Ecto neural progenitor cell (in vitro differentiated cells): ENCODE measurements around the gene S1PR1.
A peak's percentile ranks its signal among the peaks of the same experiment; 100 is the strongest.
"Not testable (repeated sequence)": the region's sequence is repeated elsewhere in the genome, so short reads cannot be mapped to it uniquely, and the experiment has no call there.

Experiments used
- DNase-seq: peaks from one replicate; pipeline ENCODE4 v3.0.0-alpha.2; 2018; ENCODE audit warnings: low spot score

Gene S1PR1

GRCh38 chr1:101219924-101220870 lies 16.6 kb upstream of the S1PR1 start:
- DNase-seq: no peak

- DNase-seq: no peak
These were observed 15.9 kb upstream of the S1PR1 start for GRCh38 chr1:101220906-101221305.

DNA sequence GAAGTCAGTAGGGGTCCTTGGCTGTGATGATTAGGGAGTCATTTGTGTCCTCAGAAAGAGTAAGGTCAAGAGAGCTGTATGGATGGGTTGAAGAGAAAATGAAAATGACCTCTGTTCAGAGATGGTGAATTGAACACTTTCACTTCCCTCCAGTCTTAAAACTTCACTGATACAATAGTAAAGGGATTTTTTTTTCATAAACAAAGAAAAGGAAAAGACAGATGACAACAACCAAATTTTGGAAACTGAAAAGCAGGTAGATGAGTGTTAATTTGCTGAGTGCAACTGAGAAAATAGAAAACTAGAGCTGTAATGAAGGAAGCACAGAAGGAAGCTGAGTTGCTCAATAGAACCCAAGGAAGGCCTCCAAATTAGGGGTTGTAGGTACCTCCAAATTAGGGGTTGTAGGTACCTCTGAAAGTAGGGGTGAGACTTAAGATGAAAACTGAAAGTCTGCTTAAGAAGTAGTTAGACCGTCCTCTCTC lies 14.8 kb upstream of the S1PR1 start:
- DNase-seq: no peak

DNA sequence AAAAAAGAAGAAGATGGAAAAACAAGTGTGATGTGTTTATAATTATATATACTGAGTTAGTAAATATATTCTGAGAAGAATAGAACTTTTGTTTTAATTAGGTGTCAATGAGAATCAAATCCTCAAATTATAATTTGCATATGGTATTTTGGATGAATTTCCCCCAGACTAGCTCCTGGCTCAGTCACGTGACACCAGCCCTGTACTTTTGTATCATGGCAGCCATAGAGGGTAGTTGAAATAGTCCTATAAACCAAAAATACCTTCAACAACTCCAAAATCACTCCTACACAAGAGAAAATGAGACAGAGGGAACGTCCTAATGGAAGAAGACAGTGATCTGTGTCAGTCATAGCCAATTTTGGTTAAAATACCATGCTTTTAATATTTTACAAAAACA lies 9.0 kb upstream of the S1PR1 start:
- no peak for DNase-seq

DNA sequence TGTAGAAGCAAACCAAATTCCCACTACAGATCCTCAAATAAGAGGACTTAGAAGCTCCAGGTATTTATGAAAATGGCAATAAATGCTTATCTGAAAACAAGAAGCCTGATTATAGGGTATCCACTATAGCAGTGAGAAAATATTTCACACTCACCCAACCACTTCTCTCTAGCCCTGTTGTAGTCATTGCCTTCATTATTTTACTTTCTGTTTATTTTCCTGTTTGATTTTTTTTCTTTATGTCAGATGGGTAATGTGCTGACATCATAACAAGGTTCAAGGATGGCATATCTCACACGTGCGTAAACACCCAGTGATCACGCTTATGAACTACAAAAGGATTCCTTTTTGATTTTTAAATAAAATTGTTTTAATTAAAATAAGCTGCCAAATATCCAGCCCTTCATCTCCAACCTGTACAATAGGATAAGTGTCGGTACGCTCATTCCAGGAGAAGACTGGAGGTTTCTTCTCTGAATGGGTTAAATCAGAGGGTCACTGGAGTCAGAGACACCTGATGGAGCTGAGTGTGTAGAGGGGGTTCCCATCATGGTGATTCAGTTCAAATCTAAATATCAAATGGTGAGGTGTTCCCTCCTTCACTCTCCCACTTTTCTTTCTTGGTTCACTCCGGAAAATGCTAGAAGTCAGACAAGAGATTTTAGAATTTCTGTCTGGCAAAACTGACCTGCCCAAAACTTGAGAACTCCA lies 8.2 kb upstream of the S1PR1 start:
- no peak for DNase-seq

DNA sequence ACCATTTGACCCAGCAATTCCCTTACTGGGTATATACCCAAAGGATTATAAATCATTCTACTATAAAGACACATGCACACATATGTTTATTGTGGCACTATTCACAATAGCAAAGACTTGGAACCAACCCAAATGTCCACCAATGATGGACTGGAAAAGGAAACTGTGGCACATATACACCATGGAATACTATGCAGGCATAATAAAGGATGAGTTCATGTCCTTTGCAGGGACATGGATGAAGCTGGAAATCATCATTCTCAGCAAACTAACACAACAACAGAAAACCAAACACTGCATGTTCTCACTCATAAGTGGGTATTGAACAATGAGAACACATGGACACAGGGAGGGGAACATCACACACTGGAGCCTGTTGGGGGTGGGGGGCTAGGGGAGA lies 4.6 kb upstream of the S1PR1 start:
- not testable (repeated sequence) for DNase-seq

DNA sequence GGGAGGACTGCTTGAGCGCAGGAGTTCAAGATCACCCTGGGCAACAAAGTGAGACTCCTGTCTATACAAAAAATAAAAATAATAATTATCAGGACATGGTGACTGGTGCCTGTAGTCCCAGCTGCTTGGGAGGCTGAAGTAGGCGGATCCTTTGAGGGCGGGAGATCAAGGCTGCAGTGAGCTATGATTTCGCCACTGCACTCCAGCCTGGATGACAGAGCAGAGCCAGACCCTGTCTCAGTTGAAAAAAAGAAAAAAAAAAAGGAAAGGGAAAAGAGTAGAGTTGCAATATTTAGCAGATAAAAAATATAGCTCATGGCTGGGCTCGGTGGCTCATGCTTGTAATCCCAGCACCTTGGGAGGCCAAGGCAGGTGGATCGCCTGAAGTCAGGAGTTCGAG lies 3.3 kb upstream of the S1PR1 start:
- no peak for DNase-seq

DNA sequence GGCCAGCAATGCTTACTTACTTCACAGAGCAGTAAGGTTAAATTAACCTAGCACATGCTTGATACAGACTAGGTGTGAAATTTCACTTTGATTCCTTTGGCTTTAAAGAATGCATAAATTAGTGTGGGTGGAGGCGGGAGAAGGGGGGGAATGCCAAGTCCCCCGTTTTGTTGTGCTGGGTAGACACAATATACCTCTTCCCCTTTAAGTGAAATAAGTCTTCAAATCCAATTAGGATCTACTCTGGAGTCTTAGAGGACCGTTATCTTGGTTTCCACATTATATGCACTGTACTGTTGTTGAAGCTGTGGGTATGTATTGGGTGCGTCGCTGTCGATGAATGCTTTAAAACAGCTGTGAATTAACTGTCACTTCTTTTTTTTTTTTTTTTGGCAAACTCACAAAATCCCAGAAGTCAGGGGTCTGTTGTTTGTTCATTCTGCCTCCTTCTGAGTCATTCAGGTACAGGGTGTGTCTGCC lies 1.6 kb upstream of the S1PR1 start:
- DNase-seq: no peak

DNA sequence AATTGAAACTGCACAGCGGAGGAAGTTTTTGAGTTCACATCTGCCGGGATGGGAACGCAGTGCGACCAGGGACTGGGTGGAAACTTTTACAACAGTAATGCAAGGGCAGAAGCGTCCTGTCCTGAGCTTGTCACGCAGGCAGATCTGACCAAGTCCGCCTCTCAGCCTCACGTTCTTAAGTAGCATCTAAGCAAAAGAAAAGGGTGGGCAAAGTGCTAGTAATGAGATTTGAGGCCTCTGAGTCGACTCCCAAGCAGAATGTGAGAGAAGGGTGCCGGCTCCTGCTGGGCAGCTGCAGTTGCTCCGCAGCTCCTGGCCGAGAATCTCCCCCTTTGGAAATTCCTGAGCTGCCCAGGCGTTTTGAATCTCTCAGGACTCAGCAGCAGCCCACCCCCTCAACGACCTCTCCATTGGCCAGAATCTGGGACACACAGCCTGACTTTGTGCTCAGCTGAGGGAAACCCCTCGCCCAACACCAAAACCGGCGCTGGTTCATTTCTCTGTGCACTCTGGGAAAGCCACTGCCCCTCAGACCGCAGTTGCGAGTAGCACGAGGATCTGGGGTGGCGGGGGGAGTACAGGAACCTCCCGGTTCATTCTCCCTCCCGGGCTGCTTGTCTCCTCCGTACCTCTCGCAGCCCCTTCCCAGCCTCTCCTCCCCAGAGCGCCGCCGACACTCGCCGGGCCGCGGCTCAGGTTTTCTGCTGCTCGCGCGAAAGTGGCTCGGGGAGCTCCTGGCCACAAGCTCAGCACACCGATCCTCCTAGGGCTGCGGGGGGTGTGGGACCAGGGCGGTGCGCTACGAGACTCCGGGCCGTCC lies 913 bp upstream of the S1PR1 start:
- peak; percentile 82 for DNase-seq

DNA sequence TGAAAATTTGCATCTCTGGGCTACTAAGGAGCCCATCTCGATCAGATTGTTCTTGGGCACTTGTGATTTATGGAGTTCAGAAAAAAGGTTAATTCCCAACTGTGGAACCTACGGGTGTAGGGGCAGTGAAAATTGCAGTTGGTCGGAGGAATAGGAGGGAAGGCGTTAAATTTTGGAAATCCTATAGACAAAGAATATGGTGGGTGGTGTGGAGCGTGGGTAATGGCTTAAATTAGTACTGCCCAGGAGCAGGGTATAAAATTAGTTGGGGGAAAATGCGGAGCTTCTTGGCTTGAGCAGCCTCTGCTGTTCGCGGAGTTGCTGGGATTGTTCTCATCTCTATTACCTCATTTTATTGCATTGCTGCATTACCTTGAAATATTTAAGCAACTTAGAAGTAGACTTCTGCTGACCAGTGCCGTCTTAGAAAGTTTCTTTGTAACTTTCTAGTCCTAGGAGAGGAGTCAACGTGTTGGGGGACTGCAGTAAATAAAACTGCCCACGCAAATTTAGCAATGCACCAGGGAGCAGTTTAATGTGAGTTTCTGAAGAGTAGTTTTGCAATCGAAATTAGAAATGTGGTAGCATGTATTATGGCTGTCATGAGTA lies 514 bp downstream of the S1PR1 start:
- no peak for DNase-seq

- DNase-seq: no peak
These were observed 1.3 kb downstream of the S1PR1 start for GRCh38 chr1:101238031-101238628.

DNA sequence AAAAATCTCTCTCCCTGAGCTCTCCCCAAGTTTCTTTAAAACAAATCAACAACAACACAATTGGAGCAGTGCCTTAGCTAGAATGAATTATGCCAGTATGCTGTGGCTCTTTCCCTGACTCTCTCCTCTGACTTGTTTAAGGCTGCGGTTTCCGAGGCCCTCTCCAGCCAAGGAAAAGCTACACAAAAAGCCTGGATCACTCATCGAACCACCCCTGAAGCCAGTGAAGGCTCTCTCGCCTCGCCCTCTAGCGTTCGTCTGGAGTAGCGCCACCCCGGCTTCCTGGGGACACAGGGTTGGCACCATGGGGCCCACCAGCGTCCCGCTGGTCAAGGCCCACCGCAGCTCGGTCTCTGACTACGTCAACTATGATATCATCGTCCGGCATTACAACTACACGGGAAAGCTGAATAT lies 1.9 kb downstream of the S1PR1 start:
- peak; percentile 88 for DNase-seq

- no peak for DNase-seq
These were observed 2.5 kb downstream of the S1PR1 start for GRCh38 chr1:101239095-101240040.

GRCh38 chr1:101240041-101240430 lies 3.2 kb downstream of the S1PR1 start:
- DNase-seq: no peak

DNA sequence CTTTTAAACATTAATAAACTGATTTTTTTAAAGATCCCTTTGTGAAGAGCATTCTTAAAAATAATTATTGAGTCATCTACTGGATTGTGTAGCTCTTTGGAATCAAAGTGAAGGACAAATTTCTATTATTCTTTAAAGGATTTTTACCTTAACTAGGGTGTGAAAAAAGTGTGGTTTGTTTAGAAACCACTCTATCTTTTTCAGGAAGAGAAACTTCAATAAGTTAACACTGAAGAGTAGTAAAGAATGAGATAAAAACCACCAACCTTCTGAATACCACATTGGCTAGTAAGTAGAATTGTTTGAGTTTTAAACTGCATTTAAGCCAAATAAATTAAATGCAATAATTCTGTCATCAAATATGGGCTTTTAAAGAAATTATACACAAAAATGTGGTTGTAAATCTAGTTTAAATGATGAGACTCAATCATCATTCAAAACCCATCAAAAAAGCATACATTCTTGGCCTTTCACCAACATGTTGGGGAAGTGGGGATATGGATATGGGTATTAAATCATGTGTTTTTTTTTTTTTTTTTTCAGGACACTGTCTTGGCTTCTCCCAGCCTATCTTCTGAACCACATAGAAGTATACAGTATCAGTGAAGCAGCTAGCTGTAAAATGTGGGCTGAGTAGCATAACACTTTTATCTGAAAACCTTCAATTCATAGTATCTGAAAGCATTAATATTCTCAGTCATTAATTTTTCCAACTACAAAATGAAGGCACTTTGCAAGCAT lies 4.8 kb downstream of the S1PR1 start:
- no peak for DNase-seq

DNA sequence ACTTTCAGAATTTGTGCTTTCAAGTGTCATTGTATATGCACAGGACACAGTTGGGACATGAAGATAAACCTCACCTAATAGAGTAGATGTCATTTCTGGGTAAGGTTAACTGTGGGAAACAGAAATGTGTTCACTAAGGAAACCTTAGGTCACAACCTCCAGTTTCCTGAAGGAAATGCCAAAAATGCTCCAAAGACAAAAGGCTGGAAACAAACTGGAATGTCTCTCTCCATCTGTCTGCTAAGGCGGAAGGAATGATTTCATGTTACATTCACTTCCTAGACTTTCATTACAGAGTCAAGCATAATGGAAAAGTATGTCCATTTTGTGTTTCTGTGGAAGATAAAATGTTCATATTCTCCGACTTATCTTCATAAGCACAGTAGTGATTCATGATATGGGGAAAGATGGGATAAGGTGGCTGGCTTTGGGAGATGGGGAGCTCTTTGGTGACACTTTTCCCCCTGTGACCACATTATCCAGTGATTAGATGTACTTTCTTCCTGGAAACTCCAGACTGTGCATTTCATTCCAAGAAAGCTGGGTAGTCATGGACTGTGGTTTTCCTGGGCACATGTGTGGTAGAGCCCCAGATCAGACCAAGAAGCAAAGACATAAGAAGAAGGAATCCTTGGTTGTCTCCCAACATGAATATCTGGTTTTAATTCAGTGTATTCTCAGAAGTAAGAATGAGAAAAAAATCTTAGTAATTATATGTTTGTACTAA lies 5.7 kb downstream of the S1PR1 start:
- DNase-seq: no peak

DNA sequence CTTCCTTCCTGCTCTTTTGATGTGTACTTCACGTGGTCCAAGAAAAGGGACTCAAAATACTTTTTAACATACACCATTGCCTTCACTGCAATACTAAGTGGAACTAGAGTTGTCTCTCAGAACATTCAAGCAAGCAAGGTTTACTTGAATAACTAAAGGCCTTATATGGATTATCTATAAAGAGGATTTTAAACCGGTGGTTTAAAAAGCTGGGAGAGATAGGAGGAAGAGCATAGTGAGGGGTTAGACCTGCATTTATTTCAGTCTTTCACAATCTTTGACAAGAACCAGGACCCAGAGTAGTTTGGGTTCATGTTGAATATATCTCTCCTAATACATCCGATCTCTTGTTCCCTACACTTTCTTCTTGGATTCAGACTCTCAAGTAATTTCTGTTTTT lies 6.9 kb downstream of the S1PR1 start:
- DNase-seq: no peak

GRCh38 chr1:101244842-101245241 lies 8.0 kb downstream of the S1PR1 start:
- DNase-seq: no peak
